ENCODE results near the gene PARD3.
"Not testable (repeated sequence)": the region's sequence is repeated elsewhere in the genome, so short reads cannot be mapped to it uniquely, and the experiment has no call there.

The PARD3 gene

GRCh38 chr10:34449836-34450235, 365.3 kb downstream of the PARD3 start:
- DNase-seq (ENCODE audit: low read depth in 2 of 2), result no peak
- H3K4me3 ChIP-seq (replicated peaks in 1 of 2; ENCODE audit: low read depth in 2 of 2, low read length in 2 of 2), result no peak overlapping the region
- TF ChIP-seq CTCF (IDR thresholded peaks at IDR 0.05; ENCODE audit: low read depth, low read length), result no peak

- no peak for TF ChIP-seq CTCF (IDR thresholded peaks at IDR 0.05; ENCODE audit: low read depth, low read length)
- peak in 1 of 2 donors; percentile 10 for DNase-seq (ENCODE audit: low read depth in 2 of 2)
- H3K4me3 ChIP-seq (replicated peaks in 1 of 2; ENCODE audit: low read depth in 2 of 2, low read length in 2 of 2), result no peak overlapping the region
Measured at GRCh38 chr10:34446049-34446448, 369.0 kb downstream of the PARD3 start.

GRCh38 chr10:34444223-34445183, 370.6 kb downstream of the PARD3 start:
- peak; percentile 10 to 49 for DNase-seq (ENCODE audit: low read depth in 2 of 2)
- no peak overlapping the region for H3K4me3 ChIP-seq (replicated peaks in 1 of 2; ENCODE audit: low read depth in 2 of 2, low read length in 2 of 2)
- TF ChIP-seq CTCF (IDR thresholded peaks at IDR 0.05; ENCODE audit: low read depth, low read length), result no peak

GRCh38 chr10:34439386-34439785, 375.7 kb downstream of the PARD3 start:
- DNase-seq (ENCODE audit: low read depth in 2 of 2), result peak; percentile 51 to 60
- not testable (repeated sequence) for H3K4me3 ChIP-seq (replicated peaks in 1 of 2; ENCODE audit: low read depth in 2 of 2, low read length in 2 of 2)

- DNase-seq (ENCODE audit: low read depth in 2 of 2), result no peak
- H3K4me3 ChIP-seq (replicated peaks in 1 of 2; ENCODE audit: low read depth in 2 of 2, low read length in 2 of 2), result no peak overlapping the region
- no peak for TF ChIP-seq CTCF (IDR thresholded peaks at IDR 0.05; ENCODE audit: low read depth, low read length)
Measured at GRCh38 chr10:34438741-34439140, 376.4 kb downstream of the PARD3 start.

- no peak for TF ChIP-seq CTCF (IDR thresholded peaks at IDR 0.05; ENCODE audit: low read depth, low read length)
- DNase-seq (ENCODE audit: low read depth in 2 of 2), result no peak
- H3K4me3 ChIP-seq (replicated peaks in 1 of 2; ENCODE audit: low read depth in 2 of 2, low read length in 2 of 2), result no peak overlapping the region
Measured at GRCh38 chr10:34437906-34438305, 377.2 kb downstream of the PARD3 start.

- DNase-seq (ENCODE audit: low read depth in 2 of 2), result peak; percentile 68 to 84
Measured at GRCh38 chr10:34434119-34434594, 380.9 kb downstream of the PARD3 start.

More at GRCh38 chr10:34434119-34434594, 380.9 kb downstream of the PARD3 start:
- H3K4me3 ChIP-seq (replicated peaks in 1 of 2; ENCODE audit: low read depth in 2 of 2, low read length in 2 of 2), result no peak overlapping the region
- TF ChIP-seq CTCF (IDR thresholded peaks at IDR 0.05; ENCODE audit: low read depth, low read length), result no peak
